H1 (cell line): ENCODE measurements around the gene ZFYVE27. TPM values are rescaled to one million over a fixed set of nuclear protein-coding genes. Genes with fewer than 3 reads are reported as not detected.

Experiments
- CTCF ChIA-PET: fragments of 300-600 bp; sonication (Branson Sonifier 250); formaldehyde crosslinking; loops from one replicate; lab custom pipeline; 2021; ENCODE audit not compliant: partially characterized antibody; lab: Charles Lee
- POLR2A ChIA-PET: fragments of 300-600 bp; sonication (Branson Sonifier 250); formaldehyde crosslinking; loops from one replicate; lab custom pipeline; 2021; ENCODE audit warnings: inconsistent platforms; ENCODE audit not compliant: partially characterized antibody; lab: Charles Lee
- DNase-seq, 2 experiments: peaks; one replicate each; pipeline versions ENCODE4 v3.0.0 to v3.0.0-alpha.2; 2010 to 2022; ENCODE audit warnings: low spot score in 2 of 2, low read depth in 1 of 2, mixed read lengths in 1 of 2
- FAIRE-seq: peaks from 2 replicates; lab custom pipeline; 2011; peaks lifted over from hg19 to GRCh38; lab: Jason Lieb, UNC
- H2AFZ ChIP-seq: 2 replicates; pipeline ENCODE4 v1.8.1; 2012; ENCODE audit warnings: low read length, inconsistent platforms
- H2AK5ac ChIP-seq: 2 replicates; pipeline ENCODE4 v1.6.1; 2013; ENCODE audit warnings: low read depth, low read length
- H2BK120ac ChIP-seq: replicated peaks from 2 replicates; pipeline ENCODE3; 2013; ENCODE audit warnings: low read depth, low read length, inconsistent platforms
- H2BK12ac ChIP-seq: 2 replicates; pipeline ENCODE4 v1.6.1; 2013; ENCODE audit warnings: low read depth, low read length
- H2BK15ac ChIP-seq: 2 replicates; pipeline ENCODE4 v1.6.1; 2013; ENCODE audit warnings: low read length
- H2BK20ac ChIP-seq: 2 replicates; pipeline ENCODE4 v1.6.1; 2013; ENCODE audit warnings: low read length
- H2BK5ac ChIP-seq: 2 replicates; pipeline ENCODE4 v1.6.1; 2013; ENCODE audit warnings: low read depth, low read length
- H3K14ac ChIP-seq: 2 replicates; pipeline ENCODE4 v1.6.1; 2013; ENCODE audit warnings: inconsistent platforms; ENCODE audit not compliant: insufficient read length
- H3K18ac ChIP-seq: 2 replicates; pipeline ENCODE4 v1.6.1; 2013; ENCODE audit warnings: low read length; ENCODE audit errors: extremely low read depth
- H3K23ac ChIP-seq: 2 replicates; pipeline ENCODE4 v1.6.1; 2013; ENCODE audit warnings: inconsistent platforms; ENCODE audit not compliant: insufficient read length
- H3K23me2 ChIP-seq: 2 replicates; pipeline ENCODE4 v1.6.1; 2013; ENCODE audit warnings: low read depth, low read length
- H3K27ac ChIP-seq: 2 replicates; pipeline ENCODE4 v1.6.1; 2011; ENCODE audit warnings: low read depth, low read length, inconsistent platforms
- H3K27me3 ChIP-seq, 4 experiments: replicated peaks in 1 of 4; 1 replicate in 1 of 4; 2 replicates in 3 of 4; pipeline versions ENCODE4 v1.6.1 to v1.8.1; 2011 to 2013; ENCODE audit warnings: low read length in 3 of 4, mild to moderate bottlenecking in 3 of 4, inconsistent platforms in 2 of 4, mixed read lengths in 2 of 4, moderate library complexity in 1 of 4; ENCODE audit not compliant: control insufficient read depth in 3 of 4, insufficient read depth in 3 of 4; ENCODE audit errors: extremely low read depth in 1 of 4
- H3K36me3 ChIP-seq, 4 experiments: 2 replicates each; pipeline versions ENCODE4 v1.6.1 to v1.8.1; 2011 to 2013; ENCODE audit warnings: mild to moderate bottlenecking in 4 of 4, low read length in 3 of 4, moderate library complexity in 2 of 4, control low read depth in 1 of 4, inconsistent platforms in 1 of 4; ENCODE audit not compliant: insufficient read depth in 4 of 4, control insufficient read depth in 2 of 4
- H3K4ac ChIP-seq: replicated peaks from 2 replicates; pipeline ENCODE3; 2013; ENCODE audit warnings: low read length, low read depth, mixed read lengths, inconsistent platforms; ENCODE audit not compliant: insufficient read length
- H3K4me1 ChIP-seq, 4 experiments: replicated peaks in 1 of 4; 1 replicate in 1 of 4; 2 replicates in 3 of 4; pipeline versions ENCODE4 v1.6.1 to v1.8.1; 2011 to 2013; ENCODE audit warnings: low read length in 3 of 4, inconsistent platforms in 2 of 4, mixed read lengths in 1 of 4; ENCODE audit not compliant: insufficient read depth in 4 of 4, control insufficient read depth in 3 of 4
- H3K4me2 ChIP-seq, 2 experiments: 2 replicates each; pipeline versions ENCODE4 v1.6.1 to v1.8.1; 2011 to 2013; ENCODE audit warnings: low read depth in 2 of 2, low read length in 2 of 2, control low read depth in 1 of 2, inconsistent platforms in 1 of 2, mild to moderate bottlenecking in 1 of 2; ENCODE audit not compliant: insufficient read depth in 1 of 2
- H3K4me3 ChIP-seq, 4 experiments: fragments of 200-600, 300-600 bp in 1 of 4; sonication (generic), shearing (Covaris generic), sonication (Bioruptor Twin) in 1 of 4; 2 replicates each; pipeline versions ENCODE4 v1.5.1 to v1.8.1; 2011 to 2016; ENCODE audit warnings: low read length in 4 of 4, low read depth in 3 of 4, control low read depth in 2 of 4, inconsistent platforms in 2 of 4, mild to moderate bottlenecking in 2 of 4, mixed read lengths in 1 of 4, moderate library complexity in 1 of 4; ENCODE audit not compliant: insufficient read depth in 2 of 4; ENCODE audit errors: extremely low read depth in 1 of 4
- H3K56ac ChIP-seq: replicated peaks from 2 replicates; pipeline ENCODE3; 2013; ENCODE audit warnings: low read depth, mild to moderate bottlenecking, mixed read lengths, low read length, inconsistent platforms; ENCODE audit not compliant: insufficient read length
- H3K79me1 ChIP-seq: 2 replicates; pipeline ENCODE4 v1.6.1; 2013; ENCODE audit warnings: low read depth, low read length, control low read depth
- H3K79me2 ChIP-seq, 2 experiments: 2 replicates each; pipeline versions ENCODE4 v1.6.1 to v1.8.1; 2012 to 2013; ENCODE audit warnings: low read length in 2 of 2, mild to moderate bottlenecking in 2 of 2, inconsistent platforms in 1 of 2; ENCODE audit not compliant: insufficient read depth in 2 of 2, control insufficient read depth in 1 of 2
- H3K9ac ChIP-seq, 4 experiments: replicated peaks in 1 of 4; 1 replicate in 1 of 4; 2 replicates in 3 of 4; pipeline versions ENCODE4 v1.6.1 to v1.8.1; 2011 to 2013; ENCODE audit warnings: low read depth in 3 of 4, low read length in 3 of 4, control low read depth in 2 of 4, mild to moderate bottlenecking in 2 of 4, moderate library complexity in 2 of 4, inconsistent platforms in 1 of 4; ENCODE audit errors: extremely low read depth in 1 of 4
- H3K9me3 ChIP-seq, 2 experiments: 2 replicates each; pipeline versions ENCODE4 v1.6.1 to v1.8.1; 2012 to 2013; ENCODE audit warnings: mild to moderate bottlenecking in 2 of 2, moderate library complexity in 2 of 2, control low read depth in 1 of 2, inconsistent platforms in 1 of 2, low read depth in 1 of 2, low read length in 1 of 2, mixed read lengths in 1 of 2; ENCODE audit not compliant: insufficient read depth in 2 of 2
- H4K20me1 ChIP-seq, 2 experiments: replicated peaks in 1 of 2; 2 replicates each; pipeline versions ENCODE3 to v1.8.1; 2011 to 2013; ENCODE audit warnings: inconsistent platforms in 2 of 2, low read length in 2 of 2, mild to moderate bottlenecking in 1 of 2; ENCODE audit not compliant: insufficient read depth in 2 of 2, control insufficient read depth in 1 of 2
- H4K5ac ChIP-seq: 2 replicates; pipeline ENCODE4 v1.6.1; 2013; ENCODE audit warnings: low read length, low read depth, mixed read lengths, inconsistent platforms; ENCODE audit not compliant: insufficient read length
- H4K8ac ChIP-seq: 2 replicates; pipeline ENCODE4 v1.8.0; 2013; ENCODE audit warnings: mild to moderate bottlenecking, moderate library complexity, low read length, inconsistent platforms; ENCODE audit not compliant: insufficient read depth; ENCODE audit errors: extremely low read depth
- H4K91ac ChIP-seq: replicated peaks from 2 replicates; pipeline ENCODE3; 2013; ENCODE audit warnings: low read length, mixed read lengths, inconsistent platforms; ENCODE audit not compliant: insufficient read length
- ATF2 ChIP-seq: IDR thresholded peaks from 2 replicates; pipeline ENCODE4 v1.6.1; 2012; ENCODE audit warnings: low read length, inconsistent platforms
- CTBP2 ChIP-seq: IDR thresholded peaks from 2 replicates; pipeline ENCODE4 v1.7.0; 2011; ENCODE audit warnings: borderline replicate concordance, mild to moderate bottlenecking, moderate library complexity, mixed read lengths, low read length; ENCODE audit not compliant: insufficient read depth, insufficient read length
- CTCF ChIP-seq, 3 experiments: IDR thresholded peaks; 1 replicate in 2 of 3; 2 replicates in 1 of 3; pipeline versions ENCODE4 v1.5.1 to v1.6.1; 2011; ENCODE audit warnings: low read length in 3 of 3, mild to moderate bottlenecking in 3 of 3, inconsistent platforms in 2 of 3, low read depth in 1 of 3, moderate library complexity in 1 of 3; ENCODE audit not compliant: insufficient read depth in 1 of 3; ENCODE audit errors: control extremely low read depth in 1 of 3
- MAX ChIP-seq: IDR thresholded peaks from 2 replicates; pipeline ENCODE4 v1.6.1; 2012; ENCODE audit warnings: inconsistent platforms
- NRF1 ChIP-seq: IDR thresholded peaks from 2 replicates; pipeline ENCODE4 v1.6.1; 2011; ENCODE audit warnings: mild to moderate bottlenecking, low read depth, low read length, improper control_type of control experiment
- SUZ12 ChIP-seq: fragments of 200-600 bp; sonication (generic); IDR thresholded peaks from 2 replicates; pipeline ENCODE4 v1.6.1; 2012; ENCODE audit warnings: mild to moderate bottlenecking, inconsistent platforms, low read length, moderate library complexity, mixed read lengths
- WGBS, 2 experiments: shearing (Covaris generic) in 1 of 2; methylation state at CpG; one replicate each; pipeline versions ENCODE4 v1.1.6 to v1.1.7; 2013 to 2015; ENCODE audit warnings: low lambda C conversion rate in 2 of 2, mixed read lengths in 2 of 2, inconsistent platforms in 1 of 2, low coverage in 1 of 2, missing lambda C conversion rate in 1 of 2; ENCODE audit not compliant: insufficient replicate concordance in 2 of 2, insufficient coverage in 1 of 2, insufficient read length in 1 of 2; ENCODE audit errors: extremely low coverage in 1 of 2, missing lambda C conversion rate in 1 of 2; 5-methylcytosine and 5-hydroxymethylcytosine counted together
- polyA plus RNA-seq, 7 experiments: library from polyadenylated mRNA; depleted of rRNA in 3 of 7; stranded (reverse) in 5 of 7; unstranded in 2 of 7; fragments of >200 nt in 5 of 7; fragments of 200-250 nt in 2 of 7; gene quantifications; 1 replicate in 5 of 7; 2 replicates in 1 of 7; 4 replicates in 1 of 7; pipeline versions ENCODE4 v1.2.1 to v1.2.3, GENCODE V29; 2011 to 2013; ENCODE audit warnings: missing spikeins in 2 of 7, mixed read lengths in 2 of 7
- total RNA-seq: library from RNA; stranded (reverse); fragmentation: NEBNext Ultra II Directional; extraction: Animal tissue kit (Norgen Biotek cat#: 25700); gene quantifications from 2 replicates; pipeline ENCODE4 v1.2.1, GENCODE V29; 2021

Gene ZFYVE27
- total and polyA plus RNA-seq, 2 of the 8 experiments (the other 6 are each of a cell fraction or from before 2014, with no cell fraction given), result 16.6 to 19.8 TPM

- DNase-seq (peak in 1 of 2 experiments; percentile 66), FAIRE-seq (peak; percentile 89)
- no peak overlapping the region for H2BK5ac ChIP-seq
- H3K4me3 ChIP-seq, result no peak overlapping the region
- no peaks in the 10 kb centered on the region for H3K36me3 ChIP-seq
- no peak overlapping the region for H2AK5ac ChIP-seq
- POLR2A ChIA-PET, result interaction anchor here (0.9 to 2.9 kb wide), 9 partner anchors 8 to 50 kb away, joined by 3 to 23 read pairs (median 3); partner anchors contain the start of genes AVPI1 and MARVELD1
- no peak overlapping the region for H3K18ac ChIP-seq
- H3K4me1 ChIP-seq, result peaks cover 0 to 2% (median 0%) of the 10 kb centered on the region in 4 experiments; a peak in 2 of 7 replicates
- no peak overlapping the region; the same call in 1 of the 2 replicates for H2BK15ac ChIP-seq
- peak overlapping the region; percentile 76; the same call in 1 of the 2 replicates for H4K8ac ChIP-seq
- no peak overlapping the region for H3K27ac ChIP-seq
- no peak overlapping the region for H2BK120ac ChIP-seq
- H3K9ac ChIP-seq, result no peak overlapping the region
- H4K5ac ChIP-seq, result no peak overlapping the region
- WGBS, 2 experiments, result 65% methylated on average over 12 of the region's 12 CpGs; no CpG with 5 or more reads in 1 of the 2 experiments
- no peaks in the 10 kb centered on the region for H3K9me3 ChIP-seq
- H3K23me2 ChIP-seq, result no peaks in the 10 kb centered on the region
- no peak overlapping the region for H3K23ac ChIP-seq
- H3K4ac ChIP-seq, result no peak overlapping the region
- H3K79me1 ChIP-seq, result no peaks in the 10 kb centered on the region
- no peak overlapping the region for H3K4me2 ChIP-seq
- no peak overlapping the region for H4K91ac ChIP-seq
- H3K56ac ChIP-seq, result no peak overlapping the region
- no peak overlapping the region for H3K14ac ChIP-seq
- H4K20me1 ChIP-seq, result no peaks in the 10 kb centered on the region
- H2BK20ac ChIP-seq, result no peak overlapping the region
- H2BK12ac ChIP-seq, result no peak overlapping the region; the same call in 1 of the 2 replicates
- peak overlapping the region; percentile 93 for H2AFZ ChIP-seq
- CTCF ChIA-PET, result interaction anchor here (0.7 to 20.9 kb wide), 30 partner anchors 8 to 1575 kb away, joined by 3 to 773 read pairs (median 5); partner anchors contain the start of genes AVPI1, MARVELD1 and ZFYVE27
- H3K79me2 ChIP-seq, result no peaks in the 10 kb centered on the region
- H3K27me3 ChIP-seq, result no peaks in the 10 kb centered on the region
- no peak for TF ChIP-seq MAX
- no peak for TF ChIP-seq SUZ12
- no peak for TF ChIP-seq ATF2
- peak; percentile 51 to 94 (median 93) for TF ChIP-seq CTCF (IDR thresholded peaks at IDR 0.05; ENCODE audit: control extremely low read depth in 1 of 3, insufficient read depth in 1 of 3, low read depth in 1 of 3, low read length in 3 of 3)
- TF ChIP-seq NRF1, result no peak
- no peak for TF ChIP-seq CTBP2
These were observed 35.4 kb upstream of the ZFYVE27 start for GRCh38 chr10:97701438-97702069.
